HCT116 (cell line): Measurements from ENCODE around the gene CBX7. TPM values are rescaled to one million over a fixed set of nuclear protein-coding genes. Genes with fewer than 3 reads are reported as not detected.

ENCODE experiments used
- ATAC-seq: fragments of 200-7000 bp; cut with Tn5 transposase; 2 replicates; pipeline ENCODE4 v1.9.1; 2020; ENCODE audit warnings: mild to moderate bottlenecking, moderate library complexity
- BruUV-seq: library from RNA; stranded (reverse); fragments of 400-500 nt; replicated peaks from 2 replicates; lab custom pipeline; 2021; lab: Mats Ljungman, UMichigan
- CTCF ChIA-PET: fragments of 300-600 bp; sonication (Branson Sonifier 250); formaldehyde crosslinking; loops from one replicate; lab custom pipeline; 2021; ENCODE audit warnings: antibody characterized with exemption; lab: Charles Lee
- POLR2A ChIA-PET: fragments of 300-600, 350-600 bp; sonication (Branson Sonifier 250); formaldehyde crosslinking; loops from one replicate; lab custom pipeline; 2021; ENCODE audit warnings: antibody characterized with exemption; lab: Charles Lee
- RAD21 ChIA-PET, 2 experiments: fragments of 300-600 bp; sonication (Branson Sonifier 250); formaldehyde crosslinking; loops; one replicate each; lab custom pipeline; 2023; ENCODE audit warnings: low total read pairs in 2 of 2; ENCODE audit not compliant: uncharacterized antibody in 2 of 2, unreplicated experiment in 2 of 2, low non-redundant PET in 1 of 2; lab: Charles Lee
- DNase-seq: peaks from one replicate; pipeline ENCODE4 v3.0.0-alpha.2; 2010; ENCODE audit warnings: low read depth, low spot score
- H2AFZ ChIP-seq: fragments of 200-600 bp; shearing (Covaris generic), sonication (generic); 2 replicates; pipeline ENCODE4 v1.6.1; 2017; ENCODE audit warnings: low read depth, mixed run types, mixed read lengths, antibody characterized with exemption, low read length; ENCODE audit not compliant: poor library complexity, severe bottlenecking
- H3K27ac ChIP-seq: 2 replicates; pipeline ENCODE4 v1.5.1; 2012; ENCODE audit warnings: low read depth, low read length
- H3K27me3 ChIP-seq: fragments of 200-600 bp; sonication (generic); 2 replicates; pipeline ENCODE4 v1.6.1; 2016; ENCODE audit warnings: mixed run types, low read length, mixed read lengths; ENCODE audit not compliant: insufficient read depth
- H3K36me3 ChIP-seq, 2 experiments: fragments of 200-500 bp in 1 of 2; fragments of 200-600 bp in 1 of 2; sonication (Bioruptor generic) in 1 of 2; sonication (generic) in 1 of 2; 2 replicates each; pipeline versions ENCODE4 v1.5.1 to v1.6.1; 2014 to 2016; ENCODE audit warnings: low read length in 2 of 2, inconsistent platforms in 1 of 2, mixed read lengths in 1 of 2, mixed run types in 1 of 2; ENCODE audit not compliant: insufficient read depth in 2 of 2, control insufficient read depth in 1 of 2
- H3K4me1 ChIP-seq, 2 experiments: fragments of 200-600 bp in 1 of 2; sonication (generic) in 1 of 2; 2 replicates each; pipeline versions ENCODE4 v1.5.1 to v1.6.1; 2012 to 2017; ENCODE audit warnings: low read length in 2 of 2, inconsistent platforms in 1 of 2, mild to moderate bottlenecking in 1 of 2, mixed read lengths in 1 of 2, mixed run types in 1 of 2, moderate library complexity in 1 of 2; ENCODE audit not compliant: insufficient read depth in 2 of 2, control insufficient read depth in 1 of 2
- H3K4me2 ChIP-seq: fragments of 200-600 bp; sonication (generic); 2 replicates; pipeline ENCODE4 v1.6.1; 2017; ENCODE audit warnings: mixed run types, low read length, mixed read lengths
- H3K4me3 ChIP-seq, 2 experiments: fragments of 200-600 bp in 1 of 2; sonication (generic) in 1 of 2; replicated peaks in 1 of 2; 2 replicates each; pipeline ENCODE4 v1.5.1; 2011 to 2016; ENCODE audit warnings: low read length in 2 of 2, control low read depth in 1 of 2, low read depth in 1 of 2, mild to moderate bottlenecking in 1 of 2, mixed read lengths in 1 of 2, mixed run types in 1 of 2
- H3K79me2 ChIP-seq: fragments of 200-600 bp; sonication (generic); 2 replicates; pipeline ENCODE4 v1.6.1; 2017; ENCODE audit warnings: mild to moderate bottlenecking, mixed run types, low read length, moderate library complexity, mixed read lengths; ENCODE audit not compliant: insufficient read depth
- H3K9ac ChIP-seq: fragments of 200-600 bp; sonication (generic); 2 replicates; pipeline ENCODE4 v1.6.1; 2016; ENCODE audit warnings: low read length, mixed read lengths
- H3K9me2 ChIP-seq: fragments of 200-600 bp; sonication (generic), shearing (Covaris generic); 2 replicates; pipeline ENCODE4 v1.6.1; 2017; ENCODE audit warnings: mixed run types, mild to moderate bottlenecking, moderate library complexity; ENCODE audit not compliant: insufficient read depth
- H3K9me3 ChIP-seq, 2 experiments: fragments of 200-500 bp in 1 of 2; fragments of 200-600 bp in 1 of 2; sonication (Bioruptor generic) in 1 of 2; sonication (generic) in 1 of 2; 2 replicates each; pipeline ENCODE4 v1.6.1; 2014 to 2017; ENCODE audit warnings: low read length in 2 of 2, mixed read lengths in 2 of 2, inconsistent platforms in 1 of 2, low read depth in 1 of 2, mild to moderate bottlenecking in 1 of 2, mixed run types in 1 of 2, moderate library complexity in 1 of 2; ENCODE audit not compliant: control insufficient read depth in 1 of 2, insufficient read depth in 1 of 2
- H4K20me1 ChIP-seq: fragments of 200-600 bp; sonication (generic), shearing (Covaris generic); 2 replicates; pipeline ENCODE4 v1.6.1; 2017; ENCODE audit warnings: mixed run types, mild to moderate bottlenecking, moderate library complexity; ENCODE audit not compliant: insufficient read depth
- ATF3 ChIP-seq: IDR thresholded peaks from 2 replicates; pipeline ENCODE4 v1.6.1; 2012
- CBX3 ChIP-seq: IDR thresholded peaks from 2 replicates; pipeline ENCODE4 v1.6.1; 2012; ENCODE audit warnings: low read depth
- CEBPB ChIP-seq: IDR thresholded peaks from 2 replicates; pipeline ENCODE4 v1.6.1; 2012; ENCODE audit warnings: low read depth
- EGR1 ChIP-seq: IDR thresholded peaks from 2 replicates; pipeline ENCODE4 v1.6.1; 2012; ENCODE audit warnings: low read depth
- ELF1 ChIP-seq: IDR thresholded peaks from 2 replicates; pipeline ENCODE4 v1.6.1; 2012; ENCODE audit warnings: low read depth, borderline replicate concordance
- EZH2 ChIP-seq: fragments of 200-600 bp; sonication (generic); IDR thresholded peaks from 2 replicates; pipeline ENCODE4 v1.6.1; 2017; ENCODE audit warnings: antibody characterized with exemption, mixed run types
- POLR2A ChIP-seq: IDR thresholded peaks from 2 replicates; pipeline ENCODE4 v1.7.0; 2011; ENCODE audit warnings: borderline replicate concordance; ENCODE audit not compliant: insufficient read depth, insufficient read length; ENCODE audit errors: extremely low read depth
- POLR2AphosphoS5 ChIP-seq: IDR thresholded peaks from 2 replicates; pipeline ENCODE4 v1.6.1; 2011; ENCODE audit warnings: mild to moderate bottlenecking, low read depth, low read length, moderate library complexity
- SIN3A ChIP-seq: IDR thresholded peaks from 2 replicates; pipeline ENCODE4 v1.6.1; 2012; ENCODE audit warnings: low read depth
- SP1 ChIP-seq: IDR thresholded peaks from 2 replicates; pipeline ENCODE4 v1.6.1; 2012; ENCODE audit warnings: low read depth
- SRF ChIP-seq: IDR thresholded peaks from 2 replicates; pipeline ENCODE4 v1.6.1; 2012; ENCODE audit warnings: low read depth
- YY1 ChIP-seq: IDR thresholded peaks from 2 replicates; pipeline ENCODE4 v1.6.1; 2011; ENCODE audit warnings: low read length, low read depth, moderate library complexity, mild to moderate bottlenecking; ENCODE audit not compliant: insufficient replicate concordance; ENCODE audit errors: extremely low read depth
- ZBTB33 ChIP-seq: IDR thresholded peaks from 2 replicates; pipeline ENCODE4 v1.6.1; 2011; ENCODE audit warnings: mild to moderate bottlenecking, low read length, moderate library complexity; ENCODE audit not compliant: insufficient replicate concordance; ENCODE audit errors: extremely low read depth
- ZFX ChIP-seq: fragments of 450-650 bp; IDR thresholded peaks from 2 replicates; pipeline ENCODE4 v1.6.1; 2017
- ZNF274 ChIP-seq: fragments of 200-500 bp; sonication (Bioruptor generic); IDR thresholded peaks from 2 replicates; pipeline ENCODE4 v1.6.1; 2014; ENCODE audit warnings: mild to moderate bottlenecking, low read depth, low read length, inconsistent platforms
- intact Hi-C: fragments of 100-400 bp; cut with micrococcal nuclease; formaldehyde crosslinking; loops from 2 replicates; pipeline ENCODE4 v1.10.0; 2022
- total RNA-seq: library from RNA; stranded (reverse); gene quantifications from one replicate; pipeline ENCODE4 v1.2.1, GENCODE V29; 2021; ENCODE audit not compliant: unreplicated experiment

The CBX7 gene
- total RNA-seq, 1 experiment from 2014 or later: 20.1 TPM

GRCh38 chr22:39094717-39095389, 57.6 kb downstream of the CBX7 start:
- no peaks in the 10 kb centered on the region for H3K9me3 ChIP-seq
- CTCF ChIA-PET: no interaction called here
- no peaks in the 10 kb centered on the region for H3K27me3 ChIP-seq
- RAD21 ChIA-PET: no interaction called here
- no TSS peak for BruUV-seq
- peaks cover 21 to 24% of the 10 kb centered on the region in 2 experiments for H3K4me1 ChIP-seq
- no peak for DNase-seq
- TF ChIP-seq SIN3A: no peak
- TF ChIP-seq YY1: no peak
- no peak for TF ChIP-seq EGR1
- TF ChIP-seq CEBPB: no peak
- TF ChIP-seq POLR2A: no peak
- TF ChIP-seq SP1: no peak
- no peak for TF ChIP-seq ATF3
- TF ChIP-seq SRF: no peak
- TF ChIP-seq POLR2AphosphoS5: no peak
- no peak for TF ChIP-seq ELF1
- TF ChIP-seq ZNF274: no peak
- TF ChIP-seq EZH2: no peak
- no peak for TF ChIP-seq CBX3
- no peak for TF ChIP-seq ZFX
- TF ChIP-seq ZBTB33: no peak
- no peak overlapping the region for H3K4me3 ChIP-seq
- no peaks in the 10 kb centered on the region for H3K9me2 ChIP-seq
- POLR2A ChIA-PET: no interaction called here
- intact Hi-C loops: no loop called here
- H3K36me3 ChIP-seq: no peaks in the 10 kb centered on the region
- no peak for ATAC-seq
- no peak overlapping the region for H2AFZ ChIP-seq
- no peak overlapping the region for H3K4me2 ChIP-seq
- H3K9ac ChIP-seq: no peak overlapping the region
- no peak overlapping the region for H3K27ac ChIP-seq
- H4K20me1 ChIP-seq: no peaks in the 10 kb centered on the region
- H3K79me2 ChIP-seq: no peaks in the 10 kb centered on the region
